Neural cell (in vitro differentiated cells): ENCODE results near the gene USP48.

Source experiments
- EP300 ChIP-seq: fragments of 450-650 bp; conservative IDR thresholded peaks from 2 replicates; pipeline ENCODE4 v1.6.1; 2014; ENCODE audit warnings: antibody characterized with exemption, mild to moderate bottlenecking, moderate library complexity; ENCODE audit not compliant: poor library complexity, severe bottlenecking
- EZH2 ChIP-seq: fragments of 200-600, 300-800 bp; shearing (Covaris generic), sonication (generic); IDR thresholded peaks from 2 replicates; pipeline ENCODE4 v1.6.1; 2014; ENCODE audit warnings: antibody characterized with exemption, low read length, borderline replicate concordance, mild to moderate bottlenecking; ENCODE audit not compliant: insufficient read depth, poor library complexity, severe bottlenecking
- MXI1 ChIP-seq: fragments of 450-650 bp; conservative IDR thresholded peaks from 2 replicates; pipeline ENCODE4 v1.6.1; 2014; ENCODE audit warnings: antibody characterized with exemption, mild to moderate bottlenecking; ENCODE audit not compliant: poor library complexity, severe bottlenecking
- POLR2AphosphoS5 ChIP-seq: IDR thresholded peaks from 2 replicates; pipeline ENCODE4 v1.6.1; 2012
- RAD21 ChIP-seq: fragments of 450-650 bp; conservative IDR thresholded peaks from 2 replicates; pipeline ENCODE4 v1.6.1; 2014; ENCODE audit warnings: antibody characterized with exemption, mild to moderate bottlenecking, moderate library complexity
- SMC3 ChIP-seq: fragments of 450-650 bp; conservative IDR thresholded peaks from 2 replicates; pipeline ENCODE4 v1.6.1; 2014; ENCODE audit warnings: antibody characterized with exemption, mild to moderate bottlenecking, moderate library complexity; ENCODE audit not compliant: poor library complexity
- TAF1 ChIP-seq: IDR thresholded peaks from 2 replicates; pipeline ENCODE4 v1.6.1; 2012; ENCODE audit warnings: low read depth
- TF ChIP-seq, protein P1 (sequence below): fragments of 450-650 bp; IDR thresholded peaks from 2 replicates; pipeline ENCODE4 v1.5.1; 2014; ENCODE audit warnings: antibody characterized with exemption, mild to moderate bottlenecking, moderate library complexity; ENCODE audit not compliant: poor library complexity, severe bottlenecking
- TF ChIP-seq, protein P2 (sequence below): IDR thresholded peaks from 2 replicates; pipeline ENCODE4 v1.6.1; 2012; ENCODE audit warnings: borderline replicate concordance

DNA sequence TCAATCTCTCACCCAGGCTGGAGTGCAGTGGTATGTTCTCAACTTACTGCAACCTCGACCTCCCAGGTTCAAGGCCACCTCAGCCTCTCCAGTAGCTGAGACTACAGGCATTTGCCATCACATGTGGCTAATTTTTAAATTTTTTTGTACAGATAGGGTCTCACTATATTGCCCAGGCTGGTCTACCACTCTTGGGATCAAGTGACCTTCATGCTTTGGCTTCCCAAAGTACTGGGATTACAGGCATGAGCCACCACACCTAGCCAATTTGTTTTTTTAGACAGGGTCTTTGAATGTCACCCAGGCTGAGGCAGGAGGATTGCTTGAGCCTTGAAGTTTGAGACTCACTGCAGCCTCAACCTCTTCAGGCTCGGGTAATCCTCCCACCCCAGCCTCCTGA lies 10.2 kb upstream of the USP48 start:
- TF ChIP-seq, protein P1, sequence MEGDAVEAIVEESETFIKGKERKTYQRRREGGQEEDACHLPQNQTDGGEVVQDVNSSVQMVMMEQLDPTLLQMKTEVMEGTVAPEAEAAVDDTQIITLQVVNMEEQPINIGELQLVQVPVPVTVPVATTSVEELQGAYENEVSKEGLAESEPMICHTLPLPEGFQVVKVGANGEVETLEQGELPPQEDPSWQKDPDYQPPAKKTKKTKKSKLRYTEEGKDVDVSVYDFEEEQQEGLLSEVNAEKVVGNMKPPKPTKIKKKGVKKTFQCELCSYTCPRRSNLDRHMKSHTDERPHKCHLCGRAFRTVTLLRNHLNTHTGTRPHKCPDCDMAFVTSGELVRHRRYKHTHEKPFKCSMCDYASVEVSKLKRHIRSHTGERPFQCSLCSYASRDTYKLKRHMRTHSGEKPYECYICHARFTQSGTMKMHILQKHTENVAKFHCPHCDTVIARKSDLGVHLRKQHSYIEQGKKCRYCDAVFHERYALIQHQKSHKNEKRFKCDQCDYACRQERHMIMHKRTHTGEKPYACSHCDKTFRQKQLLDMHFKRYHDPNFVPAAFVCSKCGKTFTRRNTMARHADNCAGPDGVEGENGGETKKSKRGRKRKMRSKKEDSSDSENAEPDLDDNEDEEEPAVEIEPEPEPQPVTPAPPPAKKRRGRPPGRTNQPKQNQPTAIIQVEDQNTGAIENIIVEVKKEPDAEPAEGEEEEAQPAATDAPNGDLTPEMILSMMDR = no peak
- TF ChIP-seq POLR2AphosphoS5 = no peak
- TF ChIP-seq TAF1 = no peak
- TF ChIP-seq SMC3 = no peak
- no peak for TF ChIP-seq EZH2
- TF ChIP-seq EP300 = no peak
- TF ChIP-seq RAD21 = no peak
- no peak for TF ChIP-seq MXI1
- TF ChIP-seq, protein P2, sequence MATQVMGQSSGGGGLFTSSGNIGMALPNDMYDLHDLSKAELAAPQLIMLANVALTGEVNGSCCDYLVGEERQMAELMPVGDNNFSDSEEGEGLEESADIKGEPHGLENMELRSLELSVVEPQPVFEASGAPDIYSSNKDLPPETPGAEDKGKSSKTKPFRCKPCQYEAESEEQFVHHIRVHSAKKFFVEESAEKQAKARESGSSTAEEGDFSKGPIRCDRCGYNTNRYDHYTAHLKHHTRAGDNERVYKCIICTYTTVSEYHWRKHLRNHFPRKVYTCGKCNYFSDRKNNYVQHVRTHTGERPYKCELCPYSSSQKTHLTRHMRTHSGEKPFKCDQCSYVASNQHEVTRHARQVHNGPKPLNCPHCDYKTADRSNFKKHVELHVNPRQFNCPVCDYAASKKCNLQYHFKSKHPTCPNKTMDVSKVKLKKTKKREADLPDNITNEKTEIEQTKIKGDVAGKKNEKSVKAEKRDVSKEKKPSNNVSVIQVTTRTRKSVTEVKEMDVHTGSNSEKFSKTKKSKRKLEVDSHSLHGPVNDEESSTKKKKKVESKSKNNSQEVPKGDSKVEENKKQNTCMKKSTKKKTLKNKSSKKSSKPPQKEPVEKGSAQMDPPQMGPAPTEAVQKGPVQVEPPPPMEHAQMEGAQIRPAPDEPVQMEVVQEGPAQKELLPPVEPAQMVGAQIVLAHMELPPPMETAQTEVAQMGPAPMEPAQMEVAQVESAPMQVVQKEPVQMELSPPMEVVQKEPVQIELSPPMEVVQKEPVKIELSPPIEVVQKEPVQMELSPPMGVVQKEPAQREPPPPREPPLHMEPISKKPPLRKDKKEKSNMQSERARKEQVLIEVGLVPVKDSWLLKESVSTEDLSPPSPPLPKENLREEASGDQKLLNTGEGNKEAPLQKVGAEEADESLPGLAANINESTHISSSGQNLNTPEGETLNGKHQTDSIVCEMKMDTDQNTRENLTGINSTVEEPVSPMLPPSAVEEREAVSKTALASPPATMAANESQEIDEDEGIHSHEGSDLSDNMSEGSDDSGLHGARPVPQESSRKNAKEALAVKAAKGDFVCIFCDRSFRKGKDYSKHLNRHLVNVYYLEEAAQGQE = no peak
